Progenitor cell of endocrine pancreas (in vitro differentiated cells): ENCODE results near the gene IGF1R. TPM values are rescaled to one million over a fixed set of nuclear protein-coding genes. Genes with fewer than 3 reads are reported as not detected.

Experiments
- DNase-seq: peaks from one replicate; pipeline ENCODE4 v3.0.0; 2021; ENCODE audit warnings: low spot score; ENCODE audit not compliant: unreplicated experiment
- H3K27ac Mint-ChIP-seq: 2 replicates; pipeline ENCODE4 v1.8.0; 2021; ENCODE audit warnings: mild to moderate bottlenecking, moderate library complexity, mixed read lengths
- H3K27me3 Mint-ChIP-seq: 2 replicates; pipeline ENCODE4 v1.8.0; 2021; ENCODE audit warnings: mixed read lengths
- H3K36me3 Mint-ChIP-seq: 2 replicates; pipeline ENCODE4 v1.8.0; 2022; ENCODE audit warnings: mixed read lengths; ENCODE audit not compliant: insufficient read depth
- H3K4me1 Mint-ChIP-seq: 2 replicates; pipeline ENCODE4 v1.8.0; 2021; ENCODE audit warnings: low read depth, mixed read lengths
- H3K4me3 Mint-ChIP-seq: 2 replicates; pipeline ENCODE4 v1.8.0; 2021; ENCODE audit warnings: low read depth, mild to moderate bottlenecking, moderate library complexity, mixed read lengths
- H3K9me3 Mint-ChIP-seq: 2 replicates; pipeline ENCODE4 v1.8.0; 2021; ENCODE audit warnings: low read depth, mixed read lengths
- total RNA-seq: library from RNA; stranded (reverse); gene quantifications from 2 replicates; pipeline ENCODE4 v1.2.1, GENCODE V29; 2021
- TF ChIP-seq, protein P1 (sequence below): fragments of 200-600 bp; sonication (generic); IDR thresholded peaks from one replicate; pipeline ENCODE4 v1.5.0; 2021; ENCODE audit warnings: antibody characterized with exemption, mild to moderate bottlenecking; ENCODE audit not compliant: unreplicated experiment

The IGF1R gene
- total RNA-seq, 1 donor from 2014 or later: 106 TPM

DNA sequence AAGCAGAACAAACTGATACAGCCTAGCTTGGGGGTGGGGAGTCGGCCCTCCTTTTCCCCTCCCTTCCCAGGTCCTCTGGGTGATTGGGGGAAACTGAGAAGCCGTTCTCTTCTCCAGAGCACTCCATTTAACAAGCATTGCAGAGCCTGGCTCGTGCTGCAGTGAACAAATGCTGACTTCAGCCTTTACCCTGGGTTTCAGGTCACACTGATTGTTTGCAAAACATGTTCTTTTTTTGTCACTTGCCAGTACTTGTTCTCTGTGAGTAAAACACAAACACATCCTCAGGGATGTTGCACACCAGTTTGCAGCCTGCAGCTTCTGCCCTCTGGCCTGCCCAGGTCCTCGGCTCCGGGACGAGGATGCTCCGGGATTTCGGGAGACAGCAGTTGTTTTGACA lies 226.4 kb downstream of the IGF1R start:
- Mint-ChIP-seq H3K36me3 (peaks cover 3% of the 10 kb centered on the region), H3K27me3 (no peaks in the 10 kb centered on the region), H3K9me3 (no peaks in the 10 kb centered on the region), H3K27ac (no peak overlapping the region), H3K4me1 (peaks cover 14% of the 10 kb centered on the region), H3K4me3 (no peak overlapping the region)
- DNase-seq: no peak
- TF ChIP-seq, protein P1, sequence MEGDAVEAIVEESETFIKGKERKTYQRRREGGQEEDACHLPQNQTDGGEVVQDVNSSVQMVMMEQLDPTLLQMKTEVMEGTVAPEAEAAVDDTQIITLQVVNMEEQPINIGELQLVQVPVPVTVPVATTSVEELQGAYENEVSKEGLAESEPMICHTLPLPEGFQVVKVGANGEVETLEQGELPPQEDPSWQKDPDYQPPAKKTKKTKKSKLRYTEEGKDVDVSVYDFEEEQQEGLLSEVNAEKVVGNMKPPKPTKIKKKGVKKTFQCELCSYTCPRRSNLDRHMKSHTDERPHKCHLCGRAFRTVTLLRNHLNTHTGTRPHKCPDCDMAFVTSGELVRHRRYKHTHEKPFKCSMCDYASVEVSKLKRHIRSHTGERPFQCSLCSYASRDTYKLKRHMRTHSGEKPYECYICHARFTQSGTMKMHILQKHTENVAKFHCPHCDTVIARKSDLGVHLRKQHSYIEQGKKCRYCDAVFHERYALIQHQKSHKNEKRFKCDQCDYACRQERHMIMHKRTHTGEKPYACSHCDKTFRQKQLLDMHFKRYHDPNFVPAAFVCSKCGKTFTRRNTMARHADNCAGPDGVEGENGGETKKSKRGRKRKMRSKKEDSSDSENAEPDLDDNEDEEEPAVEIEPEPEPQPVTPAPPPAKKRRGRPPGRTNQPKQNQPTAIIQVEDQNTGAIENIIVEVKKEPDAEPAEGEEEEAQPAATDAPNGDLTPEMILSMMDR: no peak

DNA sequence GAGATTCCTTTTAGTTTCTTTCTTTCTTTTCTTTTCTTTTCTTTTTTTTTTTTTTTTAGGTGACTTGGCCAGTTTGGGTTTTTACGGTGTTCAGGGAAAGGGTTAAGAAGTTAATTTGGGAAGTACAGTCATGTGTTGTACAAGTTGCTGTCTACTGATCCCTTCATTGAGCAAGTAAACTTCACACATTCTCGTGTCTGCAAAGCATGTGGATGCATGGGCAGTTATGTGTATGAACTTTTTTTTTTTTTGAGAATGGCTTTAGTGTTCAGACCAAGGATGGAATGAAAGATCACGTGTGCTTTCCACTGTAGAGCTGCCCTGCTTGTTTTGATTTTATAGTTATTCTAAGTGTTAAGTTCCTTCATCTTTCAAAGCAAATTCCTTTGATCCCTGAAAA lies 227.0 kb downstream of the IGF1R start:
- Mint-ChIP-seq H3K9me3 (no peaks in the 10 kb centered on the region), H3K27ac (no peak overlapping the region), H3K4me1 (peaks cover 15% of the 10 kb centered on the region), H3K4me3 (no peak overlapping the region), H3K36me3 (peaks cover 3% of the 10 kb centered on the region), H3K27me3 (no peaks in the 10 kb centered on the region)
- no peak for DNase-seq
- TF ChIP-seq, protein P1: no peak

DNA sequence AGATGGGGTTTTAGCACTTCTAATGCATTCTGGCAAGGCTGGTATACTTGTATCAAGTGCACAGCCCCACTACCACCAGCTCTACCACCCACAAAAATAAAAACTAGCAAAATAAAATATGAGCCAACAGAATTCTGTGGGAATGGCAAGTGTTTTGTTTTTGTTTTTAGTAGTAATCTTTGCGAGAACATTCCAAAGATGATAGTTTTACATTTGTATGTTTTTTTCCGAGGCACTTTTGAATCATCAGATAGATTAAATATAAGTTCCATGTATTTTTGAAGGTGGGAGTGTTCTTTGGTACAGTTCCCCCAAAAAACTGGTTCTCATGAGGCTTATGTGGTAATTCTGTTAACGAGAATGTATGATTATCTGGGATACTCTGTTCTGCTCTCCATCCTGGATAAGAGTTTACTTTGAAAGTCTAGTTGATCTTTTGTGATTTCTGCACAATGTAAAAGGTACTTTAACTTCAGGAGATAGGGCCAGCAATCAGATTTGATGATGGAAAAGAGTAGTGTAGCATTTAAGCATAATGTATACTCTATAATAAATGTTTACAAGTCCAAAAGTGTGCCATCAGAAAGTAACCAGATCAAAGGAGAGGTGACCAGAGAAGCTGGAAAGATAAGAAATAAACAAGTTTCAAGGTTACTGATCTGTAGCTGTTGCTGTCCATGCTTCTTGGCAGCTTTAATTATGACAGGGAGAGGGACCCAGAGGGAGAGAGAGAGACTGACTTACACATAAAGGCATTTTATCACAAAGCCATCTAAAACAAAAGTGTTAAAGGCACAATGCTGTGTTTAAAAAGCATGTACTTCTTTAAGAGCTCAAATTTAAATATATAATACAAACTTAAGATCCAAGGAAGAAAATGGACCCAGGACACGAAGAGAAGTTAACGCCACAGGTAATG lies 228.4 kb downstream of the IGF1R start:
- TF ChIP-seq, protein P1: no peak
- H3K9me3 Mint-ChIP-seq: no peaks in the 10 kb centered on the region
- H3K4me3 Mint-ChIP-seq: no peak overlapping the region
- H3K36me3 Mint-ChIP-seq: no peaks in the 10 kb centered on the region
- H3K4me1 Mint-ChIP-seq: peaks cover 21% of the 10 kb centered on the region
- H3K27ac Mint-ChIP-seq: no peak overlapping the region
- no peaks in the 10 kb centered on the region for H3K27me3 Mint-ChIP-seq
- no peak for DNase-seq

DNA sequence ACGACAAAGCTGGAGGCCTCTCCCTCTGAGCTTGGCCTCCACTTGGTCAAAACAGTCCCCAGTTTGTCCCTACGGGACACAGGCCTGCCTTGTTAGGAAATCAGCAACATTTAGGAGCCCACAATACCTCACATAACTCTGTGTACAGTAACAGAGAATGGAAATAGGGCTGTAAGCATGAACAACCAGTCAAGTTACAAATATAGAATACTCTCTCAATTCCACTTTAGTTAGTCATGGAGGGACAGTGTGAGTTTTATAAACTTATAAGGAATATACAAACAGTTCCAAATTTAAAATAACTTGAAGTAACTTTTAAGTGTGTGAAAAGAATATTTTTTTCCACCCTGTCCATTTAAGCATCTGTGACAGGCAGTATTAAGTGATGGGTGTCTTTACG lies 229.8 kb downstream of the IGF1R start:
- no peaks in the 10 kb centered on the region for H3K36me3 Mint-ChIP-seq
- peaks cover 21% of the 10 kb centered on the region for H3K4me1 Mint-ChIP-seq
- no peak overlapping the region for H3K27ac Mint-ChIP-seq
- TF ChIP-seq, protein P1: no peak
- no peak overlapping the region for H3K4me3 Mint-ChIP-seq
- no peak for DNase-seq
- no peaks in the 10 kb centered on the region for H3K27me3 Mint-ChIP-seq
- H3K9me3 Mint-ChIP-seq: no peaks in the 10 kb centered on the region

DNA sequence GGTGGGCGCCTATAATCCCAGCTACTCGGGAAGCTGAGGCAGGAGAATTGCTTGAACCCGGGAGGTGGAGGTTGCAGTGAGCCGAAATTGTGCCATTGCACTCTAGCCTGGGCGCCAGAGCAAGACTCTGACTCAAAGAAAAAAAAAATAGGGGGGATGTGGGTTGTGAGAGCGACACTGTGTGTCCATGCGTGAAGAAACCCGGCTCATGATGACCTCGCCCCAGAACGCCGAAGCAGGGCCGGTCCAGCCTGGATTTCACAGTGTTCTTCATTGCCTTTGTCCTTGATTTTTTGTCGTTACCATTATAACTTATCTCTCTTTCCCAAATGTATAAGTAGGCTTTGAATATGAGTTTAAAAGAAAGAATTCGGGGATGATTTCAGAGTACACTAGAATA lies 230.5 kb downstream of the IGF1R start:
- H3K36me3 Mint-ChIP-seq: no peaks in the 10 kb centered on the region
- no peaks in the 10 kb centered on the region for H3K27me3 Mint-ChIP-seq
- no peak overlapping the region for H3K4me3 Mint-ChIP-seq
- DNase-seq: no peak
- H3K9me3 Mint-ChIP-seq: no peaks in the 10 kb centered on the region
- TF ChIP-seq, protein P1: no peak
- peaks cover 21% of the 10 kb centered on the region for H3K4me1 Mint-ChIP-seq
- H3K27ac Mint-ChIP-seq: no peak overlapping the region
